Stimulated activated CD8-positive, alpha-beta memory T cell treated with anti-CD3 and anti-CD28 coated beads, Interleukin-4, amount 100 ng/mL, for 48 hours (primary cell): Measurements from ENCODE around the gene OR52A5.

Experiments
- DNase-seq: peaks from one replicate; pipeline ENCODE4 v3.0.0-alpha.2; 2020

Gene OR52A5

GRCh38 chr11:5107285-5107684 lies 30.9 kb downstream of the OR52A5 start:
- no peak for DNase-seq

- DNase-seq, result no peak
Observed at GRCh38 chr11:5103066-5103465, 35.1 kb downstream of the OR52A5 start.

GRCh38 chr11:5102246-5102645 lies 35.9 kb downstream of the OR52A5 start:
- no peak for DNase-seq

- no peak for DNase-seq
Observed at GRCh38 chr11:5096011-5096410, 42.1 kb downstream of the OR52A5 start.

- DNase-seq, result no peak
Observed at GRCh38 chr11:5092821-5093585, 45.2 kb downstream of the OR52A5 start.

- no peak for DNase-seq
Observed at GRCh38 chr11:5090668-5091067, 47.5 kb downstream of the OR52A5 start.

- no peak for DNase-seq
Observed at GRCh38 chr11:5088556-5088955, 49.6 kb downstream of the OR52A5 start.

- DNase-seq, result no peak
Observed at GRCh38 chr11:5083602-5084001, 54.6 kb downstream of the OR52A5 start.

- DNase-seq, result no peak
Observed at GRCh38 chr11:5081405-5081804, 56.8 kb downstream of the OR52A5 start.
